H9 (cell line): ENCODE results near the gene ALPI. TPM values are rescaled to one million over a fixed set of nuclear protein-coding genes. Genes with fewer than 3 reads are reported as not detected.

Experiments
- DNase-seq: peaks from one replicate; pipeline ENCODE4 v3.0.0-alpha.2; 2017
- H2AFZ ChIP-seq: one replicate; pipeline ENCODE4 v1.6.1; 2013; ENCODE audit warnings: mild to moderate bottlenecking, low read length, control low read depth, moderate library complexity
- H2AK5ac ChIP-seq: 2 replicates; pipeline ENCODE4 v1.6.1; 2013; ENCODE audit warnings: low read length, control low read depth, mixed read lengths; ENCODE audit not compliant: insufficient read length
- H2BK120ac ChIP-seq: one replicate; pipeline ENCODE4 v1.6.1; 2013; ENCODE audit warnings: low read depth, mild to moderate bottlenecking, low read length, control low read depth, inconsistent platforms; ENCODE audit not compliant: poor library complexity, severe bottlenecking
- H2BK12ac ChIP-seq: 2 replicates; pipeline ENCODE4 v1.6.1; 2013; ENCODE audit warnings: low read length, control low read depth, mixed read lengths, low read depth; ENCODE audit not compliant: insufficient read length
- H2BK15ac ChIP-seq: 2 replicates; pipeline ENCODE4 v1.6.1; 2013; ENCODE audit warnings: low read depth, low read length, control low read depth
- H2BK20ac ChIP-seq: one replicate; pipeline ENCODE4 v1.6.1; 2013; ENCODE audit warnings: low read depth, mild to moderate bottlenecking, low read length, control low read depth, inconsistent platforms; ENCODE audit not compliant: poor library complexity, severe bottlenecking
- H2BK5ac ChIP-seq: 2 replicates; pipeline ENCODE4 v1.6.1; 2013; ENCODE audit warnings: low read length, control low read depth, mixed read lengths; ENCODE audit not compliant: insufficient read length
- H3K14ac ChIP-seq: 2 replicates; pipeline ENCODE4 v1.6.1; 2013; ENCODE audit warnings: low read length, control low read depth; ENCODE audit not compliant: insufficient read depth
- H3K18ac ChIP-seq: 2 replicates; pipeline ENCODE4 v1.6.1; 2013; ENCODE audit warnings: low read depth, mild to moderate bottlenecking, mixed read lengths, low read length, control low read depth; ENCODE audit not compliant: insufficient read length
- H3K23ac ChIP-seq: 2 replicates; pipeline ENCODE4 v1.6.1; 2013; ENCODE audit warnings: low read length, control low read depth, mixed read lengths, low read depth; ENCODE audit not compliant: insufficient read length
- H3K23me2 ChIP-seq: 2 replicates; pipeline ENCODE4 v1.6.1; 2013; ENCODE audit warnings: low read depth, mild to moderate bottlenecking, mixed read lengths, low read length, control low read depth; ENCODE audit not compliant: insufficient read length, poor library complexity, severe bottlenecking
- H3K27ac ChIP-seq: 2 replicates; pipeline ENCODE4 v1.5.1; 2013; ENCODE audit warnings: low read length, control low read depth, mixed read lengths, low read depth; ENCODE audit not compliant: insufficient read length
- H3K27me3 ChIP-seq: 2 replicates; pipeline ENCODE4 v1.6.1; 2013; ENCODE audit warnings: low read length, control low read depth, inconsistent platforms; ENCODE audit not compliant: insufficient read depth
- H3K4ac ChIP-seq: 2 replicates; pipeline ENCODE4 v1.6.1; 2013; ENCODE audit warnings: low read depth, mild to moderate bottlenecking, control low read depth, inconsistent platforms, low read length, moderate library complexity
- H3K4me1 ChIP-seq: 2 replicates; pipeline ENCODE4 v1.6.1; 2013; ENCODE audit warnings: low read length, control low read depth, inconsistent platforms; ENCODE audit not compliant: insufficient read depth
- H3K4me2 ChIP-seq: 2 replicates; pipeline ENCODE4 v1.6.1; 2013; ENCODE audit warnings: low read length, control low read depth, mixed read lengths; ENCODE audit not compliant: insufficient read length, insufficient read depth
- H3K56ac ChIP-seq: 2 replicates; pipeline ENCODE4 v1.6.1; 2013; ENCODE audit warnings: low read depth, mild to moderate bottlenecking, mixed read lengths, low read length, control low read depth; ENCODE audit not compliant: insufficient read length
- H3K79me1 ChIP-seq: 2 replicates; pipeline ENCODE4 v1.6.1; 2013; ENCODE audit warnings: low read depth, mild to moderate bottlenecking, moderate library complexity, low read length, control low read depth, inconsistent platforms; ENCODE audit not compliant: insufficient read depth, poor library complexity, severe bottlenecking
- H3K79me2 ChIP-seq: 2 replicates; pipeline ENCODE4 v1.6.1; 2013; ENCODE audit warnings: low read length, control low read depth, inconsistent platforms; ENCODE audit not compliant: insufficient read depth
- H3K9ac ChIP-seq: 2 replicates; pipeline ENCODE4 v1.6.1; 2013; ENCODE audit warnings: low read length, control low read depth, mixed read lengths; ENCODE audit not compliant: insufficient read length; ENCODE audit errors: extremely low read depth
- H3K9me3 ChIP-seq: one replicate; pipeline ENCODE4 v1.6.1; 2013; ENCODE audit warnings: low read depth, low read length, inconsistent platforms; ENCODE audit not compliant: control insufficient read depth
- H3T11ph ChIP-seq: one replicate; pipeline ENCODE4 v1.6.1; 2013; ENCODE audit warnings: mild to moderate bottlenecking, low read length, control low read depth, inconsistent platforms
- H4K20me1 ChIP-seq: one replicate; pipeline ENCODE4 v1.6.1; 2013; ENCODE audit not compliant: control insufficient read depth, insufficient read length, insufficient read depth
- H4K5ac ChIP-seq: 2 replicates; pipeline ENCODE4 v1.6.1; 2013; ENCODE audit warnings: low read depth, mild to moderate bottlenecking, mixed read lengths, low read length, control low read depth; ENCODE audit not compliant: insufficient read length
- H4K8ac ChIP-seq: replicated peaks from 2 replicates; pipeline ENCODE4 v1.6.1; 2013; ENCODE audit warnings: low read length, control low read depth, mixed read lengths, low read depth; ENCODE audit not compliant: insufficient read length
- H4K91ac ChIP-seq: 2 replicates; pipeline ENCODE4 v1.6.1; 2013; ENCODE audit warnings: low read depth, mild to moderate bottlenecking, moderate library complexity, mixed read lengths, low read length, control low read depth; ENCODE audit not compliant: insufficient read length
- H3K27ac Mint-ChIP-seq, 3 experiments: 2 replicates in 2 of 3; 3 replicates in 1 of 3; pipeline ENCODE4 v1.8.0; 2020 to 2021; ENCODE audit warnings: mixed read lengths in 3 of 3, mild to moderate bottlenecking in 1 of 3, moderate library complexity in 1 of 3
- H3K27me3 Mint-ChIP-seq: 2 replicates; pipeline ENCODE4 v1.8.0; 2021; ENCODE audit warnings: low read depth, mild to moderate bottlenecking, moderate library complexity, mixed read lengths
- H3K36me3 Mint-ChIP-seq, 3 experiments: 2 replicates in 2 of 3; 3 replicates in 1 of 3; pipeline ENCODE4 v1.8.0; 2020 to 2021; ENCODE audit warnings: low read depth in 3 of 3, mixed read lengths in 3 of 3; ENCODE audit not compliant: insufficient read depth in 1 of 3
- H3K4me1 Mint-ChIP-seq, 2 experiments: 2 replicates each; pipeline ENCODE4 v1.8.0; 2020; ENCODE audit warnings: mixed read lengths in 2 of 2
- H3K4me3 Mint-ChIP-seq, 2 experiments: 2 replicates in 1 of 2; 3 replicates in 1 of 2; pipeline ENCODE4 v1.8.0; 2020 to 2021; ENCODE audit warnings: mild to moderate bottlenecking in 2 of 2, mixed read lengths in 2 of 2, moderate library complexity in 1 of 2
- H3K9me3 Mint-ChIP-seq, 2 experiments: 2 replicates in 1 of 2; 3 replicates in 1 of 2; pipeline ENCODE4 v1.8.0; 2020; ENCODE audit warnings: mild to moderate bottlenecking in 2 of 2, mixed read lengths in 2 of 2, moderate library complexity in 1 of 2
- CTCF ChIP-seq: fragments of 200-600 bp; sonication (generic); conservative IDR thresholded peaks from 3 replicates; pipeline ENCODE4 v1.8.0; 2021; ENCODE audit warnings: antibody characterized with exemption, mild to moderate bottlenecking
- WGBS: extraction: QIAGEN DNeasy Blood & Tissue Kit; methylation state at CpG from one replicate; pipeline ENCODE4 v1.1.7; 2013; ENCODE audit warnings: missing lambda C conversion rate, low lambda C conversion rate, mixed read lengths; ENCODE audit not compliant: insufficient read length; ENCODE audit errors: extremely low coverage; 5-methylcytosine and 5-hydroxymethylcytosine counted together
- total RNA-seq: library from RNA; stranded (reverse); gene quantifications from 2 replicates; pipeline ENCODE4 v1.2.1, GENCODE V29; 2021

ALPI gene
- total RNA-seq, 1 experiment from 2014 or later, result not detected

- H3K14ac ChIP-seq, result no peak overlapping the region
- H3K27ac ChIP-seq, result no peak overlapping the region
- H3K79me2 ChIP-seq, result no peaks in the 10 kb centered on the region
- H4K5ac ChIP-seq, result no peak overlapping the region
- no peak overlapping the region for H2BK20ac ChIP-seq
- peak; percentile 52; the same call in 2 of the 3 replicates for TF ChIP-seq CTCF
- WGBS, result no CpG with 5 or more reads among the region's 16 CpGs
- H2BK15ac ChIP-seq, result no peak overlapping the region
- no peak overlapping the region for H3K9ac ChIP-seq
- Mint-ChIP-seq H3K27ac (no peak overlapping the region; a peak in 1 of 7 replicates), H3K4me1 (peaks cover 20 to 40% of the 10 kb centered on the region in 2 experiments), H3K4me3 (peak overlapping the region; percentile 49 to 75), H3K9me3 (no peaks in the 10 kb centered on the region; a peak in 1 of 5 replicates), H3K27me3 (peaks cover 82% of the 10 kb centered on the region), H3K36me3 (peaks cover 0 to 8% (median 0%) of the 10 kb centered on the region in 3 experiments; a peak in 3 of 7 replicates)
- H2BK12ac ChIP-seq, result no peak overlapping the region
- no peaks in the 10 kb centered on the region for H4K20me1 ChIP-seq
- peaks cover 9% of the 10 kb centered on the region for H3K23me2 ChIP-seq
- H3K23ac ChIP-seq, result no peak overlapping the region
- H2BK5ac ChIP-seq, result no peak overlapping the region
- peak overlapping the region; percentile 35 for H3K4me2 ChIP-seq
- H4K8ac ChIP-seq, result no peak overlapping the region
- no peak overlapping the region for H3K56ac ChIP-seq
- H3K4ac ChIP-seq, result no peak overlapping the region
- no peak overlapping the region for H3T11ph ChIP-seq
- H3K4me1 ChIP-seq, result peaks cover 2% of the 10 kb centered on the region; the same call in 1 of the 2 replicates
- no peak overlapping the region for H4K91ac ChIP-seq
- H3K79me1 ChIP-seq, result no peaks in the 10 kb centered on the region
- no peaks in the 10 kb centered on the region for H3K9me3 ChIP-seq
- H3K18ac ChIP-seq, result no peak overlapping the region
- DNase-seq, result peak; percentile 80
- H2AFZ ChIP-seq, result no peak overlapping the region
- H3K27me3 ChIP-seq, result peaks cover 34% of the 10 kb centered on the region
- H2AK5ac ChIP-seq, result no peak overlapping the region
- H2BK120ac ChIP-seq, result no peak overlapping the region
These were observed 32.3 kb downstream of the ALPI start for GRCh38 chr2:232488097-232488711.
